ENCODE measurements around the gene SLC38A9. TPM values are rescaled to one million over a fixed set of nuclear protein-coding genes. Genes with fewer than 3 reads are reported as not detected.

Gene SLC38A9
- total RNA-seq, 4 donors from 2014 or later = 26.3 to 53.6 (median 32.0) TPM

GRCh38 chr5:55694152-55694830, 17.8 kb downstream of the SLC38A9 start:
- no peak for TF ChIP-seq POLR2A (IDR thresholded peaks at IDR 0.05)
- peak in 5 of 6 experiments; percentile 14 to 70 (median 56) for TF ChIP-seq CTCF (IDR thresholded peaks at IDR 0.05)
- no peaks in the 10 kb centered on the region for H3K36me3 ChIP-seq
- H3K27me3 ChIP-seq = no peaks in the 10 kb centered on the region
- H3K4me1 ChIP-seq = peaks cover 0 to 13% (median 0%) of the 10 kb centered on the region in 4 donors
- no peaks in the 10 kb centered on the region for H3K9me3 ChIP-seq
- H3K27ac ChIP-seq = no peak overlapping the region
- no peak overlapping the region for H3K4me3 ChIP-seq
- no peak for DNase-seq

- H3K4me3 ChIP-seq = no peak overlapping the region
- H3K27ac ChIP-seq = no peak overlapping the region
- H3K36me3 ChIP-seq = no peaks in the 10 kb centered on the region
- no peaks in the 10 kb centered on the region for H3K9me3 ChIP-seq
- TF ChIP-seq CTCF (IDR thresholded peaks at IDR 0.05) = no peak
- TF ChIP-seq POLR2A (IDR thresholded peaks at IDR 0.05) = no peak
- no peak for DNase-seq
- H3K4me1 ChIP-seq = peaks cover 0 to 13% (median 0%) of the 10 kb centered on the region in 4 donors
- H3K27me3 ChIP-seq = no peaks in the 10 kb centered on the region
These were observed 19.6 kb downstream of the SLC38A9 start for GRCh38 chr5:55692509-55692908.

GRCh38 chr5:55692106-55692417, 20.1 kb downstream of the SLC38A9 start:
- Histone ChIP-seq H3K4me1 (peaks cover 0 to 13% (median 0%) of the 10 kb centered on the region in 4 donors), H3K27ac (no peak overlapping the region), H3K9me3 (no peaks in the 10 kb centered on the region), H3K4me3 (no peak overlapping the region), H3K27me3 (no peaks in the 10 kb centered on the region), H3K36me3 (no peaks in the 10 kb centered on the region)
- no peak for DNase-seq
- TF ChIP-seq CTCF (IDR thresholded peaks at IDR 0.05) (no peak), POLR2A (IDR thresholded peaks at IDR 0.05) (no peak)

GRCh38 chr5:55691265-55692105, 20.6 kb downstream of the SLC38A9 start:
- no peaks in the 10 kb centered on the region for H3K9me3 ChIP-seq
- no peaks in the 10 kb centered on the region for H3K36me3 ChIP-seq
- no peaks in the 10 kb centered on the region for H3K27me3 ChIP-seq
- peaks cover 0 to 13% (median 0%) of the 10 kb centered on the region in 4 donors for H3K4me1 ChIP-seq
- DNase-seq = no peak
- peak overlapping the region in 1 of 4 donors; percentile 12 for H3K27ac ChIP-seq
- no peak overlapping the region for H3K4me3 ChIP-seq
- peak; percentile 41 to 81 (median 74) for TF ChIP-seq CTCF (IDR thresholded peaks at IDR 0.05)
- no peak for TF ChIP-seq POLR2A (IDR thresholded peaks at IDR 0.05)

GRCh38 chr5:55682071-55682470, 30.1 kb downstream of the SLC38A9 start:
- Histone ChIP-seq H3K4me1 (no peaks in the 10 kb centered on the region), H3K27me3 (no peaks in the 10 kb centered on the region), H3K4me3 (no peak overlapping the region), H3K36me3 (no peaks in the 10 kb centered on the region), H3K9me3 (no peaks in the 10 kb centered on the region), H3K27ac (no peak overlapping the region)
- no peak for DNase-seq
- TF ChIP-seq POLR2A (IDR thresholded peaks at IDR 0.05) (no peak), CTCF (IDR thresholded peaks at IDR 0.05) (no peak)
